ENCODE measurements around the gene ILDR1.

GRCh38 chr3:121962443-121962842 is 59.6 kb downstream of the ILDR1 start:
- TF ChIP-seq, protein P1, sequence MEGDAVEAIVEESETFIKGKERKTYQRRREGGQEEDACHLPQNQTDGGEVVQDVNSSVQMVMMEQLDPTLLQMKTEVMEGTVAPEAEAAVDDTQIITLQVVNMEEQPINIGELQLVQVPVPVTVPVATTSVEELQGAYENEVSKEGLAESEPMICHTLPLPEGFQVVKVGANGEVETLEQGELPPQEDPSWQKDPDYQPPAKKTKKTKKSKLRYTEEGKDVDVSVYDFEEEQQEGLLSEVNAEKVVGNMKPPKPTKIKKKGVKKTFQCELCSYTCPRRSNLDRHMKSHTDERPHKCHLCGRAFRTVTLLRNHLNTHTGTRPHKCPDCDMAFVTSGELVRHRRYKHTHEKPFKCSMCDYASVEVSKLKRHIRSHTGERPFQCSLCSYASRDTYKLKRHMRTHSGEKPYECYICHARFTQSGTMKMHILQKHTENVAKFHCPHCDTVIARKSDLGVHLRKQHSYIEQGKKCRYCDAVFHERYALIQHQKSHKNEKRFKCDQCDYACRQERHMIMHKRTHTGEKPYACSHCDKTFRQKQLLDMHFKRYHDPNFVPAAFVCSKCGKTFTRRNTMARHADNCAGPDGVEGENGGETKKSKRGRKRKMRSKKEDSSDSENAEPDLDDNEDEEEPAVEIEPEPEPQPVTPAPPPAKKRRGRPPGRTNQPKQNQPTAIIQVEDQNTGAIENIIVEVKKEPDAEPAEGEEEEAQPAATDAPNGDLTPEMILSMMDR (conservative IDR thresholded peaks at IDR 0.05; ENCODE audit: low read length): no peak
- no peak for TF ChIP-seq EZH2phosphoT487 (IDR thresholded peaks at IDR 0.05; ENCODE audit: borderline replicate concordance, low read depth, low read length)
